Measurements from ENCODE around the gene C1QTNF8. TPM values are rescaled to one million over a fixed set of nuclear protein-coding genes. Genes with fewer than 3 reads are reported as not detected.

C1QTNF8 gene
- total RNA-seq, 1 experiment from 2014 or later, result not detected

DNA sequence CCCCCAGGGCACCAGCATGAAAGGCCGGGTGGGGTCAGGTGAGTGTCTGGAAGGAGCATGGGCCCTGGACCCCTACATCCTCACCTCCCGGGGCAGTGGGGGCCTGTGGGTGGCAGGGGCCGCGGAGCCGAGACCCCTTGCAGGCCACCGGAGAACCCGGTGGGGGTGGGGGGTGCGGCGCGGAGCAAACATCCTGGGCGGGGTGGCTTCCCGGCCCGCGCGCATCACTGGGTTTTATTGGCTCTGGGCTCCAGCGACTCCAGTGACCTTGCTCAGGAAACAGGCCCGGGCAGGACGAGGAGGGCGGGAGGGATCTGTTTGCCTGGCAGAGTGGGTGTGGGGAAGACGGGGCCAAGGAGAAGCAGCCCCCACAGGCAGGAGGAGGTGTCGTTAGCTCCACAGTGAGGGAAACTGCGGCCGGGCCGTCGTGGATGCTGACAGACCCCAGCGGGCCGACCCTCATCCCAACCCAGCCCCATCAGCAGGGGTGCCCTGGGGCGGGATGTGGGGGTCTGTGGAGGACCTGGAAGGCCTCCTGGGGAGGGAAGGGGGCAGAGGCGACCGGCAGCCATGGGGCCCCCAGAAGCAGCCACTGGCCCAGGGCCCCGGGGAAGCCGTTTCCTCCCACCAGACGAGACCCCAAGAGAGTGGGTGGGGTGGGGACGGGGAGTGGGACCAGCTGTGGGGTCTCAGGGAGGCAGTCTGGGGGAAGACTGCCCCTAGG, 12.9 kb downstream of the C1QTNF8 start:
- H3K4me2 ChIP-seq (ENCODE audit: insufficient read depth, insufficient read length, low read length), result no peak overlapping the region
- H2BK5ac ChIP-seq (ENCODE audit: insufficient read length, low read length), result no peak overlapping the region
- DNase-seq, result no peak

More for the DNA sequence above, 12.9 kb downstream of the C1QTNF8 start:
- no peak overlapping the region for H2BK20ac ChIP-seq (ENCODE audit: low read depth, low read length, poor library complexity, severe bottlenecking)
- H3K4ac ChIP-seq (ENCODE audit: low read depth, low read length), result no peak overlapping the region
- no peak overlapping the region for H3K56ac ChIP-seq (ENCODE audit: insufficient read length, low read depth, low read length)
- no peak overlapping the region for H3K27ac ChIP-seq (ENCODE audit: insufficient read length, low read depth, low read length)
- H4K5ac ChIP-seq (ENCODE audit: insufficient read length, low read depth, low read length), result no peak overlapping the region
- no peak overlapping the region for H2BK120ac ChIP-seq (ENCODE audit: low read depth, low read length, poor library complexity, severe bottlenecking)
- H3K27me3 Mint-ChIP-seq (ENCODE audit: low read depth), result peaks cover 18% of the 10 kb centered on the region
- H3K14ac ChIP-seq (ENCODE audit: insufficient read depth, low read length), result no peak overlapping the region
- WGBS (ENCODE audit: extremely low coverage, insufficient read length, low lambda C conversion rate), result no CpG with 5 or more reads among the region's 34 CpGs
- no peak overlapping the region for H2AFZ ChIP-seq (ENCODE audit: low read length)
- no peak overlapping the region for H2AK5ac ChIP-seq (ENCODE audit: insufficient read length, low read length)
- peaks cover 4% of the 10 kb centered on the region in 2 experiments; a peak in 2 of 4 replicates for H3K4me1 Mint-ChIP-seq
- H3K9me3 ChIP-seq (ENCODE audit: control insufficient read depth, low read depth, low read length), result peaks cover 5% of the 10 kb centered on the region
- peaks cover 12 to 20% of the 10 kb centered on the region in 2 experiments for H3K9me3 Mint-ChIP-seq
- H3K4me3 Mint-ChIP-seq, result no peak overlapping the region
- no peak overlapping the region for H3T11ph ChIP-seq (ENCODE audit: low read length)
- H3K79me2 ChIP-seq (ENCODE audit: insufficient read depth, low read length), result no peaks in the 10 kb centered on the region
- no peaks in the 10 kb centered on the region for H3K4me1 ChIP-seq (ENCODE audit: insufficient read depth, low read length)
- no peaks in the 10 kb centered on the region for H3K27me3 ChIP-seq (ENCODE audit: insufficient read depth, low read length)
- no peak overlapping the region for H2BK12ac ChIP-seq (ENCODE audit: insufficient read length, low read depth, low read length)
- no peak overlapping the region for H2BK15ac ChIP-seq (ENCODE audit: low read depth, low read length)
- no peaks in the 10 kb centered on the region for H3K23me2 ChIP-seq (ENCODE audit: insufficient read length, low read depth, low read length, poor library complexity, severe bottlenecking)
- no peak overlapping the region for H4K8ac ChIP-seq (replicated peaks; ENCODE audit: insufficient read length, low read depth, low read length)
- no peak overlapping the region for H4K91ac ChIP-seq (ENCODE audit: insufficient read length, low read depth, low read length)
- TF ChIP-seq, protein P1, sequence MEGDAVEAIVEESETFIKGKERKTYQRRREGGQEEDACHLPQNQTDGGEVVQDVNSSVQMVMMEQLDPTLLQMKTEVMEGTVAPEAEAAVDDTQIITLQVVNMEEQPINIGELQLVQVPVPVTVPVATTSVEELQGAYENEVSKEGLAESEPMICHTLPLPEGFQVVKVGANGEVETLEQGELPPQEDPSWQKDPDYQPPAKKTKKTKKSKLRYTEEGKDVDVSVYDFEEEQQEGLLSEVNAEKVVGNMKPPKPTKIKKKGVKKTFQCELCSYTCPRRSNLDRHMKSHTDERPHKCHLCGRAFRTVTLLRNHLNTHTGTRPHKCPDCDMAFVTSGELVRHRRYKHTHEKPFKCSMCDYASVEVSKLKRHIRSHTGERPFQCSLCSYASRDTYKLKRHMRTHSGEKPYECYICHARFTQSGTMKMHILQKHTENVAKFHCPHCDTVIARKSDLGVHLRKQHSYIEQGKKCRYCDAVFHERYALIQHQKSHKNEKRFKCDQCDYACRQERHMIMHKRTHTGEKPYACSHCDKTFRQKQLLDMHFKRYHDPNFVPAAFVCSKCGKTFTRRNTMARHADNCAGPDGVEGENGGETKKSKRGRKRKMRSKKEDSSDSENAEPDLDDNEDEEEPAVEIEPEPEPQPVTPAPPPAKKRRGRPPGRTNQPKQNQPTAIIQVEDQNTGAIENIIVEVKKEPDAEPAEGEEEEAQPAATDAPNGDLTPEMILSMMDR (conservative IDR thresholded peaks at IDR 0.05), result no peak
- H4K20me1 ChIP-seq (ENCODE audit: control insufficient read depth, insufficient read depth, insufficient read length), result no peaks in the 10 kb centered on the region
- H3K23ac ChIP-seq (ENCODE audit: insufficient read length, low read depth, low read length), result no peak overlapping the region
- H3K9ac ChIP-seq (ENCODE audit: extremely low read depth, insufficient read length, low read length), result no peak overlapping the region
- no peak overlapping the region for H3K18ac ChIP-seq (ENCODE audit: insufficient read length, low read depth, low read length)
- H3K79me1 ChIP-seq (ENCODE audit: insufficient read depth, low read depth, low read length, poor library complexity, severe bottlenecking), result no peaks in the 10 kb centered on the region
- H3K36me3 Mint-ChIP-seq (ENCODE audit: insufficient read depth in 1 of 3, low read depth in 3 of 3), result peaks cover 0 to 8% (median 3%) of the 10 kb centered on the region in 3 experiments; a peak in 2 of 7 replicates
- H3K27ac Mint-ChIP-seq, result no peak overlapping the region; a peak in 1 of 7 replicates
